CD4-positive, alpha-beta T cell (primary cell): ENCODE data around the gene GAPDHS. TPM values are rescaled to one million over a fixed set of nuclear protein-coding genes. Genes with fewer than 3 reads are reported as not detected.

Source experiments
- ATAC-seq: fragments of 200-7000 bp; cut with Tn5 transposase; one replicate; pipeline ENCODE4 v1.10.0; 2022; ENCODE audit warnings: mild to moderate bottlenecking; ENCODE audit not compliant: poor library complexity
- CTCF ChIA-PET: fragments of 350-600 bp; sonication (Branson Sonifier 250); formaldehyde crosslinking; loops from one replicate; lab custom pipeline; 2021; ENCODE audit warnings: antibody characterized with exemption, inconsistent platforms; lab: Charles Lee
- POLR2A ChIA-PET: fragments of 350-600 bp; sonication (Branson Sonifier 250); formaldehyde crosslinking; loops from one replicate; lab custom pipeline; 2021; ENCODE audit warnings: antibody characterized with exemption, inconsistent platforms; lab: Charles Lee
- DNase-seq, 14 experiments: peaks; one replicate each; pipeline ENCODE4 v3.0.0-alpha.2; 2013 to 2020; ENCODE audit warnings: mixed read lengths in 2 of 14
- H3K27ac ChIP-seq, 2 donors: one replicate each; pipeline versions ENCODE4 v1.5.1 to v1.7.0; 2013; ENCODE audit warnings: low read length in 2 of 2, low read depth in 1 of 2, mild to moderate bottlenecking in 1 of 2
- H3K27me3 ChIP-seq, 2 experiments: 1 replicate in 1 of 2; 2 replicates in 1 of 2; pipeline versions ENCODE4 v1.6.1 to v1.7.0; 2013; ENCODE audit warnings: low read length in 2 of 2, control low read depth in 1 of 2, mild to moderate bottlenecking in 1 of 2, moderate library complexity in 1 of 2; ENCODE audit not compliant: insufficient read depth in 2 of 2, control insufficient read depth in 1 of 2
- H3K36me3 ChIP-seq: one replicate; pipeline ENCODE4 v1.6.1; 2013; ENCODE audit warnings: low read length, control low read depth; ENCODE audit not compliant: insufficient read depth
- H3K4me1 ChIP-seq: one replicate; pipeline ENCODE4 v1.6.1; 2013; ENCODE audit warnings: low read length, control low read depth; ENCODE audit not compliant: insufficient read depth
- H3K4me3 ChIP-seq: one replicate; pipeline ENCODE4 v1.5.1; 2013; ENCODE audit warnings: mild to moderate bottlenecking, low read length, moderate library complexity
- H3K9me3 ChIP-seq, 2 experiments: 1 replicate in 1 of 2; 2 replicates in 1 of 2; pipeline versions ENCODE4 v1.6.1 to v1.7.0; 2013; ENCODE audit warnings: low read length in 2 of 2, mild to moderate bottlenecking in 2 of 2, control low read depth in 1 of 2, moderate library complexity in 1 of 2; ENCODE audit not compliant: control insufficient read depth in 1 of 2, insufficient read depth in 1 of 2
- H3K27ac Mint-ChIP-seq: one replicate; pipeline ENCODE4 v1.8.0; 2020; ENCODE audit warnings: mixed read lengths
- H3K27me3 Mint-ChIP-seq: one replicate; pipeline ENCODE4 v1.8.0; 2021; ENCODE audit warnings: mixed read lengths
- H3K36me3 Mint-ChIP-seq: one replicate; pipeline ENCODE4 v1.8.0; 2021; ENCODE audit warnings: low read depth, mixed read lengths
- H3K4me1 Mint-ChIP-seq: one replicate; pipeline ENCODE4 v1.8.0; 2021; ENCODE audit warnings: low read depth, mixed read lengths
- H3K4me3 Mint-ChIP-seq: one replicate; pipeline ENCODE4 v1.8.0; 2020; ENCODE audit warnings: mild to moderate bottlenecking, mixed read lengths
- H3K9me3 Mint-ChIP-seq: one replicate; pipeline ENCODE4 v1.8.0; 2020; ENCODE audit warnings: mixed read lengths
- intact Hi-C, 2 experiments: fragments of 100-400 bp; cut with DNase I in 1 of 2; cut with micrococcal nuclease in 1 of 2; formaldehyde crosslinking; loops; one replicate each; pipeline versions ENCODE4 v1.15.1 to v1.9.0; 2023 to 2025; cut with DNase I, micrococcal nuclease
- total RNA-seq, 174 experiments: library from RNA in 2 of 174; stranded (reverse) in 2 of 174; gene quantifications; one replicate each; pipeline ENCODE4 v1.2.3 and lab custom pipeline; 2021 to 2026
- TF ChIP-seq, protein P1 (sequence below): fragments of 200-600 bp; IDR thresholded peaks from one replicate; pipeline ENCODE4 v1.8.0; 2022; ENCODE audit warnings: antibody characterized with exemption, mild to moderate bottlenecking

GAPDHS gene
- total RNA-seq, 2 experiments from 2014 or later = not detected

GRCh38 chr19:35500611-35501010 is 32.6 kb upstream of the GAPDHS start:
- Histone ChIP-seq H3K9me3 (no peaks in the 10 kb centered on the region), H3K27ac (no peak overlapping the region), H3K4me3 (no peak overlapping the region), H3K27me3 (peaks cover 0 to 3% of the 10 kb centered on the region in 2 experiments), H3K4me1 (peaks cover 5% of the 10 kb centered on the region), H3K36me3 (no peaks in the 10 kb centered on the region)
- intact Hi-C loops = no loop called here
- DNase-seq (no peak), ATAC-seq (no peak)
- Mint-ChIP-seq H3K4me1 (peaks cover under 1% of the 10 kb centered on the region), H3K27ac (no peak overlapping the region), H3K36me3 (no peaks in the 10 kb centered on the region), H3K27me3 (peaks cover 17% of the 10 kb centered on the region), H3K4me3 (no peak overlapping the region), H3K9me3 (no peaks in the 10 kb centered on the region)
- TF ChIP-seq, protein P1, sequence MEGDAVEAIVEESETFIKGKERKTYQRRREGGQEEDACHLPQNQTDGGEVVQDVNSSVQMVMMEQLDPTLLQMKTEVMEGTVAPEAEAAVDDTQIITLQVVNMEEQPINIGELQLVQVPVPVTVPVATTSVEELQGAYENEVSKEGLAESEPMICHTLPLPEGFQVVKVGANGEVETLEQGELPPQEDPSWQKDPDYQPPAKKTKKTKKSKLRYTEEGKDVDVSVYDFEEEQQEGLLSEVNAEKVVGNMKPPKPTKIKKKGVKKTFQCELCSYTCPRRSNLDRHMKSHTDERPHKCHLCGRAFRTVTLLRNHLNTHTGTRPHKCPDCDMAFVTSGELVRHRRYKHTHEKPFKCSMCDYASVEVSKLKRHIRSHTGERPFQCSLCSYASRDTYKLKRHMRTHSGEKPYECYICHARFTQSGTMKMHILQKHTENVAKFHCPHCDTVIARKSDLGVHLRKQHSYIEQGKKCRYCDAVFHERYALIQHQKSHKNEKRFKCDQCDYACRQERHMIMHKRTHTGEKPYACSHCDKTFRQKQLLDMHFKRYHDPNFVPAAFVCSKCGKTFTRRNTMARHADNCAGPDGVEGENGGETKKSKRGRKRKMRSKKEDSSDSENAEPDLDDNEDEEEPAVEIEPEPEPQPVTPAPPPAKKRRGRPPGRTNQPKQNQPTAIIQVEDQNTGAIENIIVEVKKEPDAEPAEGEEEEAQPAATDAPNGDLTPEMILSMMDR = no peak
- ChIA-PET POLR2A (no interaction called here), CTCF (no interaction called here)

DNA sequence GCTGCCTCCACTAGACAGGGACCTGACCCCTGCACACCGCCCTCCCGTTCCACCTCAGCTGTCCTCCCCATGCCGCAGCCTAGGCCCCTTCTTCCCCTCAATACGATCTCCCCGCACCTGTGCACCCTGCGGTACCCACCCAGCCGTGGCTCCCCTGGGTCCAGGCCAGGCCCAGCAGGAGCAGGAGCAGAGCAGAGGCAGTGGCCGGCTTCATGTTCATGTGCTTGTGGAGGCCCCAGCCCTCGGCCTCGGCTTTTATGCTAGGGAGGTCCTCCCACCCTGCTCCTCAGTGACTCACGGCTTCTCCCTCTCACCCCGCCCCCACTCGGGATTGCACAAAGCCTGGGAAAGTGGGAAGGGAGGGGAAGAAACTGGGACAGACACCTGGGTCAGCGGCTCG is 31.6 kb upstream of the GAPDHS start:
- peaks cover 4% of the 10 kb centered on the region for H3K4me1 ChIP-seq
- Mint-ChIP-seq H3K27ac (no peak overlapping the region), H3K9me3 (no peaks in the 10 kb centered on the region), H3K36me3 (no peaks in the 10 kb centered on the region), H3K27me3 (peaks cover 26% of the 10 kb centered on the region), H3K4me3 (no peak overlapping the region), H3K4me1 (no peaks in the 10 kb centered on the region)
- no peak for DNase-seq
- no peak overlapping the region for H3K4me3 ChIP-seq
- POLR2A ChIA-PET = no interaction called here
- CTCF ChIA-PET = no interaction called here
- intact Hi-C loops = no loop called here
- no peaks in the 10 kb centered on the region for H3K9me3 ChIP-seq
- H3K36me3 ChIP-seq = no peaks in the 10 kb centered on the region
- H3K27ac ChIP-seq = no peak overlapping the region
- TF ChIP-seq, protein P1 = no peak
- no peak for ATAC-seq
- H3K27me3 ChIP-seq = peaks cover 0 to 10% of the 10 kb centered on the region in 2 experiments

DNA sequence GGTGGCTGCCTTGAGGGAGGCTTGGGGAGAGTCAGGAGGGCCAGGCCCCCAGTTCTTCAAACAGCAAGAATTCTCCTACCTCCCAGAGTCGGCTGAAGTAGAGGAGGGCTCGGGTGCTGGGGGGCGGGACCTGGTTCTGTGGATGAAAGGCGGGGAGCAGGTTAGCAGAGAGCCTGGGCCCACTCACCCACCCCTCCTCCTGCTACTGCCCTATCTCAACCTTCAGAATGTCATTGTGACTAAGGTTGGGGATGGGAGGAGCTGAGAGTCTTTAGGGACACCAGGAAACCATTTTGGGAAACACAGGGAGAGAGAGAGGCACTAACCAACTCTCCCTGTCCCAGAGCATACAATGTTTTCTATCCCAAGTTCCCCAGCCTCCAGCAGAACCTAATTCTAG is 30.5 kb upstream of the GAPDHS start:
- ChIA-PET CTCF (no interaction called here), POLR2A (no interaction called here)
- H3K27ac ChIP-seq = no peak overlapping the region
- intact Hi-C loops = no loop called here
- Mint-ChIP-seq H3K4me1 (no peaks in the 10 kb centered on the region), H3K27ac (no peak overlapping the region), H3K36me3 (no peaks in the 10 kb centered on the region), H3K9me3 (no peaks in the 10 kb centered on the region), H3K4me3 (no peak overlapping the region), H3K27me3 (peaks cover 35% of the 10 kb centered on the region)
- peaks cover 4% of the 10 kb centered on the region for H3K4me1 ChIP-seq
- H3K9me3 ChIP-seq = no peaks in the 10 kb centered on the region
- TF ChIP-seq, protein P1 = no peak
- ATAC-seq (no peak), DNase-seq (no peak)
- no peaks in the 10 kb centered on the region for H3K36me3 ChIP-seq
- H3K27me3 ChIP-seq = peaks cover 4 to 12% of the 10 kb centered on the region in 2 experiments
- H3K4me3 ChIP-seq = no peak overlapping the region
